BLaER1 treated with 17β-estradiol and CSF1 and Interleukin-3, amounts not matched to agents 10 nM and 100 nM (cell line): ENCODE results near the gene WDR41.

Source experiments
- H3K27ac ChIP-seq, 11 experiments: shearing (Covaris generic); formaldehyde crosslinking; 2 replicates each; pipeline ENCODE4 v1.8.1; 2022
- H3K27me3 ChIP-seq, 11 experiments: shearing (Covaris generic); formaldehyde crosslinking; 2 replicates each; pipeline ENCODE4 v1.8.1; 2022
- H3K36me3 ChIP-seq, 11 experiments: shearing (Covaris generic); formaldehyde crosslinking; 2 replicates each; pipeline ENCODE4 v1.8.1; 2022
- H3K4me1 ChIP-seq, 10 experiments: shearing (Covaris generic); formaldehyde crosslinking; 2 replicates each; pipeline ENCODE4 v1.8.1; 2022
- H3K4me2 ChIP-seq, 11 experiments: shearing (Covaris generic); formaldehyde crosslinking; 2 replicates each; pipeline ENCODE4 v1.8.1; 2022
- H3K4me3 ChIP-seq, 10 experiments: shearing (Covaris generic); formaldehyde crosslinking; 2 replicates each; pipeline ENCODE4 v1.8.1; 2022
- H3K9ac ChIP-seq, 11 experiments: shearing (Covaris generic); formaldehyde crosslinking; 2 replicates each; pipeline ENCODE4 v1.8.1; 2022
- H3K9me3 ChIP-seq, 11 experiments: shearing (Covaris generic); formaldehyde crosslinking; replicated peaks in 1 of 11; 2 replicates each; pipeline ENCODE4 v1.8.1; 2022
- H4K20me1 ChIP-seq, 11 experiments: shearing (Covaris generic); formaldehyde crosslinking; 2 replicates each; pipeline ENCODE4 v1.8.1; 2022
- Cebpa-rat ChIP-seq, 11 experiments: shearing (Covaris generic); IDR thresholded peaks; 2 replicates each; pipeline ENCODE4 v1.8.1; 2022

The WDR41 gene

GRCh38 chr5:77423022-77423750 is 68.9 kb downstream of the WDR41 start:
- H4K20me1 ChIP-seq: no peaks in the 10 kb centered on the region
- H3K4me3 ChIP-seq: no peak overlapping the region
- no peak for TF ChIP-seq Cebpa-rat (IDR thresholded peaks at IDR 0.05)
- H3K36me3 ChIP-seq: peaks cover 9 to 52% (median 25%) of the 10 kb centered on the region in 11 experiments; a peak in 18 of 22 replicates
- no peak overlapping the region for H3K4me2 ChIP-seq
- H3K27ac ChIP-seq: no peak overlapping the region
- no peaks in the 10 kb centered on the region for H3K27me3 ChIP-seq
- H3K9me3 ChIP-seq: peaks cover 0 to 10% (median 4%) of the 10 kb centered on the region in 11 experiments; a peak in 3 of 22 replicates
- no peaks in the 10 kb centered on the region for H3K4me1 ChIP-seq
- H3K9ac ChIP-seq: no peak overlapping the region

- Histone ChIP-seq H3K27me3 (no peaks in the 10 kb centered on the region), H4K20me1 (no peaks in the 10 kb centered on the region), H3K27ac (no peak overlapping the region), H3K9me3 (peaks cover 0 to 10% (median 4%) of the 10 kb centered on the region in 11 experiments; a peak in 3 of 22 replicates), H3K4me2 (no peak overlapping the region), H3K9ac (no peak overlapping the region), H3K36me3 (peaks cover 0 to 30% (median 12%) of the 10 kb centered on the region in 11 experiments; a peak in 16 of 22 replicates), H3K4me3 (no peak overlapping the region), H3K4me1 (no peaks in the 10 kb centered on the region)
- no peak for TF ChIP-seq Cebpa-rat (IDR thresholded peaks at IDR 0.05)
Observed at GRCh38 chr5:77420940-77421339, 71.2 kb downstream of the WDR41 start.

- Histone ChIP-seq H4K20me1 (no peaks in the 10 kb centered on the region), H3K9ac (no peak overlapping the region), H3K36me3 (peaks cover 0 to 20% (median 3%) of the 10 kb centered on the region in 11 experiments; a peak in 10 of 22 replicates), H3K4me3 (no peak overlapping the region), H3K4me1 (no peaks in the 10 kb centered on the region), H3K27me3 (no peaks in the 10 kb centered on the region), H3K9me3 (peaks cover 0 to 10% (median 4%) of the 10 kb centered on the region in 11 experiments; a peak in 3 of 22 replicates), H3K4me2 (no peak overlapping the region), H3K27ac (no peak overlapping the region)
- no peak for TF ChIP-seq Cebpa-rat (IDR thresholded peaks at IDR 0.05)
Observed at GRCh38 chr5:77419644-77420582, 72.2 kb downstream of the WDR41 start.

GRCh38 chr5:77418601-77419581 is 73.2 kb downstream of the WDR41 start:
- Histone ChIP-seq H3K4me3 (no peak overlapping the region), H3K9ac (no peak overlapping the region), H3K27me3 (no peaks in the 10 kb centered on the region), H3K36me3 (peaks cover 0 to 11% (median 0%) of the 10 kb centered on the region in 11 experiments; a peak in 7 of 22 replicates), H3K27ac (no peak overlapping the region), H4K20me1 (no peaks in the 10 kb centered on the region), H3K4me2 (no peak overlapping the region), H3K9me3 (peaks cover 0 to 10% (median 4%) of the 10 kb centered on the region in 11 experiments; a peak in 3 of 22 replicates), H3K4me1 (no peaks in the 10 kb centered on the region)
- no peak for TF ChIP-seq Cebpa-rat (IDR thresholded peaks at IDR 0.05)

- TF ChIP-seq Cebpa-rat (IDR thresholded peaks at IDR 0.05): no peak
- H3K36me3 ChIP-seq: peaks cover 0 to 4% (median 0%) of the 10 kb centered on the region in 11 experiments; a peak in 4 of 22 replicates
- no peaks in the 10 kb centered on the region for H4K20me1 ChIP-seq
- no peak overlapping the region for H3K27ac ChIP-seq
- H3K4me3 ChIP-seq: no peak overlapping the region
- H3K4me2 ChIP-seq: no peak overlapping the region
- H3K4me1 ChIP-seq: no peaks in the 10 kb centered on the region
- H3K9me3 ChIP-seq: peaks cover 0 to 5% (median 3%) of the 10 kb centered on the region in 11 experiments; a peak in 3 of 22 replicates
- no peaks in the 10 kb centered on the region for H3K27me3 ChIP-seq
- no peak overlapping the region for H3K9ac ChIP-seq
Observed at GRCh38 chr5:77418162-77418561, 74.0 kb downstream of the WDR41 start.

GRCh38 chr5:77413049-77413448 is 79.1 kb downstream of the WDR41 start:
- H3K27ac ChIP-seq: no peak overlapping the region
- TF ChIP-seq Cebpa-rat (IDR thresholded peaks at IDR 0.05): no peak
- no peaks in the 10 kb centered on the region for H3K27me3 ChIP-seq
- no peak overlapping the region for H3K9ac ChIP-seq
- H3K4me3 ChIP-seq: no peak overlapping the region
- no peaks in the 10 kb centered on the region for H4K20me1 ChIP-seq
- no peak overlapping the region for H3K4me2 ChIP-seq
- no peaks in the 10 kb centered on the region for H3K9me3 ChIP-seq
- no peaks in the 10 kb centered on the region for H3K36me3 ChIP-seq
- no peaks in the 10 kb centered on the region for H3K4me1 ChIP-seq

GRCh38 chr5:77409870-77410621 is 82.1 kb downstream of the WDR41 start:
- Histone ChIP-seq H3K9ac (no peak overlapping the region), H3K27ac (no peak overlapping the region), H4K20me1 (no peaks in the 10 kb centered on the region), H3K36me3 (no peaks in the 10 kb centered on the region), H3K4me3 (no peak overlapping the region), H3K4me1 (no peaks in the 10 kb centered on the region), H3K9me3 (no peaks in the 10 kb centered on the region), H3K4me2 (no peak overlapping the region), H3K27me3 (no peaks in the 10 kb centered on the region)
- no peak for TF ChIP-seq Cebpa-rat (IDR thresholded peaks at IDR 0.05)

- H4K20me1 ChIP-seq: no peaks in the 10 kb centered on the region
- no peaks in the 10 kb centered on the region for H3K9me3 ChIP-seq
- H3K4me2 ChIP-seq: no peak overlapping the region
- H3K36me3 ChIP-seq: no peaks in the 10 kb centered on the region
- H3K27me3 ChIP-seq: no peaks in the 10 kb centered on the region
- TF ChIP-seq Cebpa-rat (IDR thresholded peaks at IDR 0.05): no peak
- H3K4me1 ChIP-seq: no peaks in the 10 kb centered on the region
- no peak overlapping the region for H3K27ac ChIP-seq
- no peak overlapping the region for H3K4me3 ChIP-seq
- H3K9ac ChIP-seq: no peak overlapping the region
Observed at GRCh38 chr5:77407152-77407551, 85.0 kb downstream of the WDR41 start.
